Glutamatergic neuron (in vitro differentiated cells): Measurements from ENCODE around the gene ZSWIM1. TPM values are rescaled to one million over a fixed set of nuclear protein-coding genes. Genes with fewer than 3 reads are reported as not detected.

Experiments
- DNase-seq: peaks from one replicate; pipeline ENCODE4 v3.0.0; 2022
- H3K27ac Mint-ChIP-seq: one replicate; pipeline ENCODE4 v1.8.0; 2020; ENCODE audit warnings: mild to moderate bottlenecking, mixed read lengths, inconsistent platforms; ENCODE audit not compliant: unreplicated experiment
- H3K27me3 Mint-ChIP-seq: one replicate; pipeline ENCODE4 v1.8.0; 2020; ENCODE audit warnings: mild to moderate bottlenecking, moderate library complexity, mixed read lengths, inconsistent platforms; ENCODE audit not compliant: unreplicated experiment
- H3K36me3 Mint-ChIP-seq: one replicate; pipeline ENCODE4 v1.8.0; 2020; ENCODE audit warnings: mild to moderate bottlenecking, mixed read lengths, inconsistent platforms; ENCODE audit not compliant: unreplicated experiment
- H3K4me1 Mint-ChIP-seq: one replicate; pipeline ENCODE4 v1.8.0; 2020; ENCODE audit warnings: mild to moderate bottlenecking, low read depth, mixed read lengths, inconsistent platforms; ENCODE audit not compliant: unreplicated experiment
- H3K4me3 Mint-ChIP-seq: one replicate; pipeline ENCODE4 v1.8.0; 2020; ENCODE audit warnings: mild to moderate bottlenecking, mixed read lengths, inconsistent platforms; ENCODE audit not compliant: unreplicated experiment
- H3K9me3 Mint-ChIP-seq: one replicate; pipeline ENCODE4 v1.8.0; 2020; ENCODE audit warnings: mild to moderate bottlenecking, moderate library complexity, mixed read lengths, inconsistent platforms; ENCODE audit not compliant: unreplicated experiment
- CTCF ChIP-seq: fragments of 200-600 bp; sonication (generic); IDR thresholded peaks from one replicate; pipeline ENCODE4 v1.5.0; 2021; ENCODE audit not compliant: partially characterized antibody, unreplicated experiment
- total RNA-seq: library from RNA; stranded (reverse); fragmentation: NEBNext Ultra II Directional; extraction: Animal tissue kit (Norgen Biotek cat#: 25700); gene quantifications from one replicate; pipeline ENCODE4 v1.2.1, GENCODE V29; 2021; ENCODE audit not compliant: unreplicated experiment

The ZSWIM1 gene
- total RNA-seq, 1 donor from 2014 or later = 10.2 TPM

DNA sequence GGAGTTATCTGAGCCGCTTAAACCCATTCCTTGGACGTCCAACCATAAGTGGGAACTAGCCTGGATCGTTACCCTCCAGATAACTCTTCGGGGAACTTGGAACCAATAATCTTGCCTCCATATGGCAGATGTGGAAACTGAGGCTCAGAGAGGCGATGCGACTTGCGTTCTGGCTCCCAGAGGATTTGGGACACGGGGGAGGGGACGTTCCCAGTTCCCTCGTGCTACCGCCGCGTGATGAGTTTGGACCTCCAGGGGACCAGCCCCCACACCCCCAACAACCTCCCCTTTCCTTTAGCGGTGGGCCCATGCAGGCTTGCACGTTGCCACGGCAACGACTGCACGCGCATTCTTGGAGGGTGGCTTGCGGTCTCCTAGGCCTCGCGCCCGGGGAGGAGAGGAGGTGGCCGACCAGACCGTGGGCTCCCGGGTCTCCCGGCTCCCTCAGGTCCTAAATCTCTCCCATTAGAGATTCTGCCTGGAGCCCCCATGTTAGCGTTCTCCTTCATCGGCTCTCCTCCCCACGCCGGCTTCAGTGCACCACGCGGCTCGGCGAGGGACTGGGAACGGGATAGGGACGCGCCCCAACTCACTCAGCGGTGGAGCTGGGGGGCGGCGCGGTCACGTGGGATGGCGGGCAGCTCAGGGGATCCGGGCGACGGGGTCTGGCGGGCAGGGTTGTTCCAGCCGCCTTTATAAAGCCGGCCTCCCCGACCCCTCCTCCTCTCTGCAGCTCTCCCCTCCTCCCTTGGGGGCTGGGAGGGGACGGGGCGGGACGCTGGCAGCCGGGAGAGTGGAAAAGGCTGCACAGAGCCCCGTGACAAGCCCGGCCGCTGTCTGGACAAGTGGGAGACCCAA is 30.7 kb downstream of the ZSWIM1 start, which contains the start of gene PLTP:
PLTP (minus strand) TSS at position 670 of the 858 bp plus-strand sequence. CDS start 703 bp downstream, outside the sequence.
- TF ChIP-seq CTCF = no peak
- DNase-seq = peak; percentile 76
- Mint-ChIP-seq H3K4me1 (peaks cover 3% of the 10 kb centered on the region), H3K27me3 (peaks cover 4% of the 10 kb centered on the region), H3K27ac (peak within 1 kb of the TSS; percentile 28), H3K36me3 (no peaks in the 10 kb centered on the region), H3K9me3 (peaks cover 1% of the 10 kb centered on the region), H3K4me3 (peak within 1 kb of the TSS; percentile 83)

GRCh38 chr20:45912344-45912682 is 31.3 kb downstream of the ZSWIM1 start:
- no peaks in the 10 kb centered on the region for H3K36me3 Mint-ChIP-seq
- H3K9me3 Mint-ChIP-seq = peaks cover 1% of the 10 kb centered on the region
- peaks cover 4% of the 10 kb centered on the region for H3K27me3 Mint-ChIP-seq
- no peak for DNase-seq
- H3K4me1 Mint-ChIP-seq = peaks cover 4% of the 10 kb centered on the region
- peak overlapping the region; percentile 83 for H3K4me3 Mint-ChIP-seq
- no peak overlapping the region for H3K27ac Mint-ChIP-seq
- TF ChIP-seq CTCF = no peak

- Mint-ChIP-seq H3K27ac (no peak overlapping the region), H3K4me3 (no peak overlapping the region), H3K36me3 (no peaks in the 10 kb centered on the region), H3K9me3 (peaks cover 3% of the 10 kb centered on the region), H3K27me3 (peaks cover 7% of the 10 kb centered on the region), H3K4me1 (peaks cover 9% of the 10 kb centered on the region)
- no peak for TF ChIP-seq CTCF
- DNase-seq = no peak
These were observed 32.1 kb downstream of the ZSWIM1 start for GRCh38 chr20:45913116-45913515.

GRCh38 chr20:45917790-45918141 is 36.7 kb downstream of the ZSWIM1 start:
- DNase-seq = no peak
- no peaks in the 10 kb centered on the region for H3K36me3 Mint-ChIP-seq
- peak overlapping the region; percentile 95 for H3K27ac Mint-ChIP-seq
- peaks cover 17% of the 10 kb centered on the region for H3K4me1 Mint-ChIP-seq
- H3K4me3 Mint-ChIP-seq = peak overlapping the region; percentile 55
- no peak for TF ChIP-seq CTCF
- peaks cover 3% of the 10 kb centered on the region for H3K27me3 Mint-ChIP-seq
- H3K9me3 Mint-ChIP-seq = peaks cover 3% of the 10 kb centered on the region

DNA sequence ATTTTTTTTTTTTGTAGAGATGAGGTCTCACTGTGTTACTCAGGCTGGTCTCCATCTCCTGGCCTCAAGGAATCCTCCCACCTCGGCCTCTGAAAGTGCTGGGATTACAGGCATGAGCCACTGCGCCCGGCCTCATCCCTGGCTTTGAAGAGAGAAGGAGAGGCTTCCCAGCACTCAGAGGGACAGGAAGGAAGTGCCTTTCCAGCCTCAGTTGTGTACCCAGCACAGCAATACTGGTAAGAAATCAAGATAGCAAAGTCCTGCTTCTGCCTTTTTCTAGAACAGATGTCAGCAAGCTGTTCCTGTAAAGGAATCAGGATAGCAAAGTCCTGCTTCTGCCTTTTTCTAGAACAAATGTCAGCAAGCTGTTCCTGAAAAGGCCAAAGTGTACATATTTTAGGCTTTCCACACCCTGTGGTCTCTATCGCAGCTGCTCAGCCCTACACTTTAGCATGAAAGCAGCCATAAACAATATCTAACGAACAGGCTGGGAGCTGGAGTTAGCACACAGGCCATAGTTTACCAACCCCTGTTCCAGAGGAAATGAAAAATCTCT is 37.2 kb downstream of the ZSWIM1 start:
- no peak for DNase-seq
- TF ChIP-seq CTCF = no peak
- Mint-ChIP-seq H3K4me1 (peaks cover 17% of the 10 kb centered on the region), H3K4me3 (no peak overlapping the region), H3K36me3 (no peaks in the 10 kb centered on the region), H3K27ac (peak overlapping the region; percentile 95), H3K27me3 (peaks cover 3% of the 10 kb centered on the region), H3K9me3 (peaks cover 3% of the 10 kb centered on the region)
